ENCODE results near the gene ZNF445.
"Not testable (repeated sequence)": the region's sequence is repeated elsewhere in the genome, so short reads cannot be mapped to it uniquely, and the experiment has no call there.

The ZNF445 gene

GRCh38 chr3:44419923-44420650 is 57.4 kb downstream of the ZNF445 start:
- Histone ChIP-seq H3K4me3 (ENCODE audit: low read length, poor library complexity, severe bottlenecking) (no peak overlapping the region), H3K9me3 (ENCODE audit: insufficient read depth, low read depth, low read length) (no peaks in the 10 kb centered on the region), H3K4me1 (ENCODE audit: insufficient read depth, low read length, poor library complexity, severe bottlenecking) (no peaks in the 10 kb centered on the region), H3K9me2 (replicated peaks; ENCODE audit: low read depth, low read length) (no peaks in the 10 kb centered on the region), H3K9ac (ENCODE audit: low read depth, low read length, poor library complexity, severe bottlenecking) (no peak overlapping the region), H3K4me2 (ENCODE audit: low read depth, low read length, poor library complexity, severe bottlenecking) (no peak overlapping the region), H3K36me3 (ENCODE audit: insufficient read depth, low read length) (no peaks in the 10 kb centered on the region), H3K27me3 (ENCODE audit: insufficient read depth, low read length, poor library complexity, severe bottlenecking) (no peaks in the 10 kb centered on the region), H2AFZ (ENCODE audit: low read length) (no peak overlapping the region), H3F3A (ENCODE audit: low read depth) (no peaks in the 10 kb centered on the region), H4K20me1 (ENCODE audit: insufficient read depth, low read length, poor library complexity, severe bottlenecking) (no peaks in the 10 kb centered on the region), H3K79me2 (ENCODE audit: insufficient read depth, low read length) (no peaks in the 10 kb centered on the region)
- TF ChIP-seq EZH2phosphoT487 (IDR thresholded peaks at IDR 0.05; ENCODE audit: borderline replicate concordance) = no peak
- no peak for TF ChIP-seq CTCF (conservative IDR thresholded peaks at IDR 0.05; ENCODE audit: low read length)

GRCh38 chr3:44419116-44419922 is 58.2 kb downstream of the ZNF445 start:
- Histone ChIP-seq H2AFZ (ENCODE audit: low read length) (no peak overlapping the region), H3K79me2 (ENCODE audit: insufficient read depth, low read length) (no peaks in the 10 kb centered on the region), H3K9ac (ENCODE audit: low read depth, low read length, poor library complexity, severe bottlenecking) (no peak overlapping the region), H3K36me3 (ENCODE audit: insufficient read depth, low read length) (no peaks in the 10 kb centered on the region), H3F3A (ENCODE audit: low read depth) (no peaks in the 10 kb centered on the region), H3K4me2 (ENCODE audit: low read depth, low read length, poor library complexity, severe bottlenecking) (no peak overlapping the region), H3K27me3 (ENCODE audit: insufficient read depth, low read length, poor library complexity, severe bottlenecking) (no peaks in the 10 kb centered on the region), H3K9me3 (ENCODE audit: insufficient read depth, low read depth, low read length) (no peaks in the 10 kb centered on the region), H3K4me3 (ENCODE audit: low read length, poor library complexity, severe bottlenecking) (no peak overlapping the region), H3K4me1 (ENCODE audit: insufficient read depth, low read length, poor library complexity, severe bottlenecking) (no peaks in the 10 kb centered on the region), H3K9me2 (replicated peaks; ENCODE audit: low read depth, low read length) (no peaks in the 10 kb centered on the region), H4K20me1 (ENCODE audit: insufficient read depth, low read length, poor library complexity, severe bottlenecking) (no peaks in the 10 kb centered on the region)
- TF ChIP-seq EZH2phosphoT487 (IDR thresholded peaks at IDR 0.05; ENCODE audit: borderline replicate concordance) = no peak
- no peak for TF ChIP-seq CTCF (conservative IDR thresholded peaks at IDR 0.05; ENCODE audit: low read length)

- H3K9ac ChIP-seq (ENCODE audit: low read depth, low read length, poor library complexity, severe bottlenecking) = no peak overlapping the region
- H3K79me2 ChIP-seq (ENCODE audit: insufficient read depth, low read length) = no peaks in the 10 kb centered on the region
- no peak overlapping the region for H2AFZ ChIP-seq (ENCODE audit: low read length)
- no peaks in the 10 kb centered on the region for H4K20me1 ChIP-seq (ENCODE audit: insufficient read depth, low read length, poor library complexity, severe bottlenecking)
- no peak overlapping the region for H3K4me2 ChIP-seq (ENCODE audit: low read depth, low read length, poor library complexity, severe bottlenecking)
- no peaks in the 10 kb centered on the region for H3K27me3 ChIP-seq (ENCODE audit: insufficient read depth, low read length, poor library complexity, severe bottlenecking)
- H3K9me3 ChIP-seq (ENCODE audit: insufficient read depth, low read depth, low read length) = no peaks in the 10 kb centered on the region
- H3K9me2 ChIP-seq (replicated peaks; ENCODE audit: low read depth, low read length) = no peaks in the 10 kb centered on the region
- H3K36me3 ChIP-seq (ENCODE audit: insufficient read depth, low read length) = no peaks in the 10 kb centered on the region
- H3K4me1 ChIP-seq (ENCODE audit: insufficient read depth, low read length, poor library complexity, severe bottlenecking) = no peaks in the 10 kb centered on the region
- H3K4me3 ChIP-seq (ENCODE audit: low read length, poor library complexity, severe bottlenecking) = no peak overlapping the region
- H3F3A ChIP-seq (ENCODE audit: low read depth) = no peaks in the 10 kb centered on the region
- TF ChIP-seq CTCF (conservative IDR thresholded peaks at IDR 0.05; ENCODE audit: low read length) = peak; percentile 50
- no peak for TF ChIP-seq EZH2phosphoT487 (IDR thresholded peaks at IDR 0.05; ENCODE audit: borderline replicate concordance)
Measured at GRCh38 chr3:44418549-44418948, 58.9 kb downstream of the ZNF445 start.

GRCh38 chr3:44418118-44418517 is 59.4 kb downstream of the ZNF445 start:
- not testable (repeated sequence) for H3K9me2 ChIP-seq (replicated peaks; ENCODE audit: low read depth, low read length); H3K9me3 ChIP-seq (ENCODE audit: insufficient read depth, low read depth, low read length); H3K79me2 ChIP-seq (ENCODE audit: insufficient read depth, low read length); H3K9ac ChIP-seq (ENCODE audit: low read depth, low read length, poor library complexity, severe bottlenecking); H3K36me3 ChIP-seq (ENCODE audit: insufficient read depth, low read length); H3K27me3 ChIP-seq (ENCODE audit: insufficient read depth, low read length, poor library complexity, severe bottlenecking); H2AFZ ChIP-seq (ENCODE audit: low read length); H3F3A ChIP-seq (ENCODE audit: low read depth); H4K20me1 ChIP-seq (ENCODE audit: insufficient read depth, low read length, poor library complexity, severe bottlenecking); H3K4me2 ChIP-seq (ENCODE audit: low read depth, low read length, poor library complexity, severe bottlenecking); H3K4me1 ChIP-seq (ENCODE audit: insufficient read depth, low read length, poor library complexity, severe bottlenecking); H3K4me3 ChIP-seq (ENCODE audit: low read length, poor library complexity, severe bottlenecking)
